ENCODE measurements around the gene NAA40. TPM values are rescaled to one million over a fixed set of nuclear protein-coding genes. Genes with fewer than 3 reads are reported as not detected.

The NAA40 gene
- total RNA-seq, 4 donors from 2014 or later: 5.4 to 14.5 (median 8.2) TPM

GRCh38 chr11:63907063-63907462 is 31.7 kb upstream of the NAA40 start:
- ATAC-seq (ENCODE audit: low FRiP score) (no peak), DNase-seq (ENCODE audit: low spot score) (no peak)
- no peak for TF ChIP-seq CTCF (IDR thresholded peaks at IDR 0.05)

DNA sequence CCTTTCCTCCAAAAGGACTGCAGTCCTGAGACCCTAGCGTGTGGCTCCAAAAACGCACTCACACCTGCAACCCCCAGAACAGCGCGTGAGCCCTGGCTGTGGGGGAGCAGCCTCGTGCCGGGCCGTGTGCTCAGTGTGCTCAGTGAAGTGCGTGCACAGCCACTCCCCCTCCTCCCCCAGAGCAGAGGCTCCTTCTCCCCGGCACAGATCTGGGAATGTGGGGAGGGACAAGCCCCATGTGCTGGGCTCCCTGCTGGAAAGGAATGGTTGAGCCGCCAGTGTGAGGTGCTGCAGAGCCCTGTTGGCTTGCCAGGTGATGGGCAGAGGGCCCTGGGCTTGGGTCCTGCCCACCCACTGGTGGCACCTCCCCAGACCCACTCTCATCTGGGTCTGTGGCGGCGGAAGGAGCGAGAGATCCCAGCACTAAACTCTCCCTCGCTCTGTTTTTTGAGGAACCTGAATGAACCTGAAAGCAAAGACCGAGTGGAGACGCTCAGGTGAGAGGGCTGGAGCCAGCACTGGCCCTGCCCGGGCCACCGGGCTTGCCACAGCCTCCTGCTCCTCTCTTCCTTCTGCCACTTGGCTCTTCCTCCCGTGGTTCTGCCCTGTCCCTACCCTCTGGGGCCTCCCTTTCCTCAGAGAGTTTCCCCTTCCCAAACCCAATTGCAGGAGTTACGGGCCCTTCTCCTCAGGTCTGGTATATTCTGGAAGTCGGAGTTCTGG is 30.8 kb upstream of the NAA40 start:
- TF ChIP-seq CTCF (IDR thresholded peaks at IDR 0.05): no peak
- DNase-seq (ENCODE audit: low spot score): no peak
- peak; percentile 2 for ATAC-seq (ENCODE audit: low FRiP score)

GRCh38 chr11:63908631-63909401 is 30.0 kb upstream of the NAA40 start:
- DNase-seq (ENCODE audit: low spot score) (no peak), ATAC-seq (ENCODE audit: low FRiP score) (peak; percentile 13)
- TF ChIP-seq CTCF (IDR thresholded peaks at IDR 0.05): no peak

- no peak for DNase-seq (ENCODE audit: low spot score)
- TF ChIP-seq CTCF (IDR thresholded peaks at IDR 0.05): no peak
- ATAC-seq (ENCODE audit: low FRiP score): no peak
These were observed 29.0 kb upstream of the NAA40 start for GRCh38 chr11:63909591-63910506.

DNA sequence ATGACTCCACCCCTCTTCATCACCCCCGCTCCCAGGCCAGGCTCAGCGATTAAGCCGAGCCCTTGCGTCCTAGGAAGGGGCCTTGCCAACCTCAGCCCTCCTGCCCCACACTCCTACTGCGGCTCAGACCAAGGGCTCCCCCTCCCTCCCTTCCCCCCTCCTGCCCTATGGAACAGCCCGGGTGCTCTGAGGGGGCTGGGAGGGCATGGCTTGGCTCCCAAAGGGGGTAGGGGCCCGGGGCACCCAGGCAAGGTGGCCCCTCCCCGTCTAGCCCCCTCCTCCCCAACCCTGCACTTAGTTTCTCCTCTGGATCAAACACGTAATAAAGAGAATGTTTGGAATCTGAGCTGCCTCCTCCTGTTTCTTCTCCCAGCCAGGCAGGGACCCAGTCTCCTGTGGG is 28.1 kb upstream of the NAA40 start:
- ATAC-seq (ENCODE audit: low FRiP score): no peak
- TF ChIP-seq CTCF (IDR thresholded peaks at IDR 0.05): no peak
- no peak for DNase-seq (ENCODE audit: low spot score)

- TF ChIP-seq CTCF (IDR thresholded peaks at IDR 0.05): no peak
These were observed 27.4 kb upstream of the NAA40 start for GRCh38 chr11:63911440-63911839.

More at GRCh38 chr11:63911440-63911839, 27.4 kb upstream of the NAA40 start:
- ATAC-seq (ENCODE audit: low FRiP score): no peak
- no peak for DNase-seq (ENCODE audit: low spot score)
